DOHH2 (cell line): ENCODE results near the gene CTBP1.

Source experiments
- EZH2phosphoT487 ChIP-seq: fragments of 200-600 bp; sonication (generic); IDR thresholded peaks from 2 replicates; pipeline ENCODE4 v1.6.1; 2017; ENCODE audit warnings: borderline replicate concordance, mild to moderate bottlenecking, antibody characterized with exemption, low read length, moderate library complexity, mixed read lengths
- TF ChIP-seq, protein P1 (sequence below): fragments of 200-600 bp; sonication (generic); IDR thresholded peaks from one replicate; pipeline ENCODE4 v1.5.1; 2014; ENCODE audit warnings: antibody characterized with exemption, mild to moderate bottlenecking, low read depth, low read length; ENCODE audit not compliant: poor library complexity, severe bottlenecking

DNA sequence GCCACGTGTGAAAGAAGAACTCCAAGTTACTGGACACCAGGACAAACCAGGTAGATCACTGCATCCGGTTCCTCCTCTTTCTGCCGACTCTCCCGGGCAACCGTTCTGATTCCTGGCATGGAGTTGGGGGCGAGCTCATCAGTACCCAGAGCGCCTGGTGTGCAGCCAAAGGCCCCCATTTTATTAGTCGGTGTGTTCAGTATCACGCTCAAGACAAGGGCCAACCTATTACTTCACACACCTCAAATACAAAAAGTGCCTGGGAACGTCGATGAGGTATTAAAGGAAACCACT lies 2.8 kb upstream of the CTBP1 start:
- TF ChIP-seq, protein P1, sequence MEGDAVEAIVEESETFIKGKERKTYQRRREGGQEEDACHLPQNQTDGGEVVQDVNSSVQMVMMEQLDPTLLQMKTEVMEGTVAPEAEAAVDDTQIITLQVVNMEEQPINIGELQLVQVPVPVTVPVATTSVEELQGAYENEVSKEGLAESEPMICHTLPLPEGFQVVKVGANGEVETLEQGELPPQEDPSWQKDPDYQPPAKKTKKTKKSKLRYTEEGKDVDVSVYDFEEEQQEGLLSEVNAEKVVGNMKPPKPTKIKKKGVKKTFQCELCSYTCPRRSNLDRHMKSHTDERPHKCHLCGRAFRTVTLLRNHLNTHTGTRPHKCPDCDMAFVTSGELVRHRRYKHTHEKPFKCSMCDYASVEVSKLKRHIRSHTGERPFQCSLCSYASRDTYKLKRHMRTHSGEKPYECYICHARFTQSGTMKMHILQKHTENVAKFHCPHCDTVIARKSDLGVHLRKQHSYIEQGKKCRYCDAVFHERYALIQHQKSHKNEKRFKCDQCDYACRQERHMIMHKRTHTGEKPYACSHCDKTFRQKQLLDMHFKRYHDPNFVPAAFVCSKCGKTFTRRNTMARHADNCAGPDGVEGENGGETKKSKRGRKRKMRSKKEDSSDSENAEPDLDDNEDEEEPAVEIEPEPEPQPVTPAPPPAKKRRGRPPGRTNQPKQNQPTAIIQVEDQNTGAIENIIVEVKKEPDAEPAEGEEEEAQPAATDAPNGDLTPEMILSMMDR = no peak
- no peak for TF ChIP-seq EZH2phosphoT487
